ENCODE measurements around the gene INVS. TPM values are rescaled to one million over a fixed set of nuclear protein-coding genes. Genes with fewer than 3 reads are reported as not detected.
"Not testable (repeated sequence)": the region's sequence is repeated elsewhere in the genome, so short reads cannot be mapped to it uniquely, and the experiment has no call there.

Gene INVS
- polyA plus RNA-seq, 6 donors from 2014 or later = 1.5 to 14.5 (median 10.0) TPM

DNA sequence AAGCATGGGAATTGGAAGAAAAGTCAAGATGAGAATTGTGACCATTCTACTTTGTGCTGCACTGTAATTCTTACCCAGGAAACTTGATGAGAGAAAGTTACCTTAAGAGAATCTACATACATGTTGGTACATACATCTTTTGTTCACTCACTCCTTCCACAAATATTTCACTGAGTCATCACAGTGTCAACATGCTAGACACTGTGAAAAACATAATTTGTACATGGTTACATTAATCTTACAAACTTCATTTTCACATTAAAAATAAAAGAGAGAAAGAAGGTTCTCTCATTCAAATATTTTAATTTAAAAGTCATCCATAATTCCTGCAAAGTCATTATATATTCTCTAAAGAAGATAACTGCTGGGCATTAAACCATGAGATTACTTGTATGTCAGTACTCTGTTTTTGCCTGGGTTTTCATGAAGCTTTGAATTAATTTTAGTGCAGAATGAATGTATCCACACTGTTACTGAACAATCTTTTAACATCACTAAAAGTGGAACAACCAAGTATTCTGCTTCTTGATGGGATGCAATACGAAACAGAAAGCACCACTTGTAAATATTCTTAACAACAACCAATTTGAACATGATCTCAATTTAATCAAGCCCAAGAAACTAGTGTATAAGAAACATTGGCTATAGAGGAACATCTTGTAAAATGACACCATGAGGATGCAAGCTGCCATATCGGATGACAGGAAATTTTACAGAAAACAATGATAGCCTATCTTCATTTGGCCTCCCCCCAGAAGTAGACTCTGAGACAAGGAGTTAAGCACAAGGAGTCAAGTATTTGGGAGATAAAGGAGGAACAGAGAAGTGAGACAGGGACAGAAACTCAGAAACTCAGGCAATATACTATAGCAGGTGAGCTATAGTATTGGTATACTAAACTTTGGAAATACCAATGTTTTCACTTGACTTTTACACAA is 28.7 kb upstream of the INVS start:
- ATAC-seq (ENCODE audit: low read depth in 2 of 2) (no peak), DNase-seq (no peak)
- Mint-ChIP-seq H3K27me3 (no peaks in the 10 kb centered on the region), H3K9me3 (peaks cover 0 to 2% (median 0%) of the 10 kb centered on the region in 7 donors), H3K27ac (peak overlapping the region in 2 of 6 donors; percentile 28 to 62), H3K4me1 (peaks cover 29 to 54% (median 42%) of the 10 kb centered on the region in 3 donors), H3K36me3 (no peaks in the 10 kb centered on the region), H3K4me3 (no peak overlapping the region)

DNA sequence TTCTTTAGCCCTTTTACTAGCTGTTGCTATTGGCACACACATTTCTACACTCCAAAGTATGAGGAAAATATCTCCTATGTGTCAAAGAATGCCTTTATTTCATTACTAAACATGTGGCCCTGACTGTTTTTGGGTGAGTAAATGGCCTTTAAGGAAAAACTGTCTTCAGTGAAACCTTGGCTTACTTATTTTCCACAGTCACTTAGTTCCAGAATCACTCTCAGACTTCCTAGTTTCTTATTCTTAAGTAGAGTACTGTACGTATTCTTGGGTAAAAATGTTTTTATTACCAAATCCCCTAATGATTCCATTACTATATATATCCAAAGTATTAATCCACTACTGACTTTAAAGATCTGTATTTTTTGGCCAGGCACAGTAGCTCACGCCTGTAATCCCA is 27.8 kb upstream of the INVS start:
- Mint-ChIP-seq H3K27ac (peak overlapping the region in 2 of 6 donors; percentile 29 to 37), H3K4me1 (peaks cover 31 to 56% (median 44%) of the 10 kb centered on the region in 3 donors)

GRCh38 chr9:100072805-100073204 is 26.2 kb upstream of the INVS start:
- Mint-ChIP-seq H3K36me3 (peaks cover 0 to 4% of the 10 kb centered on the region in 2 donors), H3K4me1 (peaks cover 32 to 61% (median 43%) of the 10 kb centered on the region in 3 donors), H3K27ac (peak overlapping the region in 1 of 6 donors; percentile 59), H3K27me3 (no peaks in the 10 kb centered on the region), H3K9me3 (no peaks in the 10 kb centered on the region), H3K4me3 (no peak overlapping the region)
- ATAC-seq (ENCODE audit: low read depth in 2 of 2) (no peak), DNase-seq (no peak)

More for the DNA sequence above, 27.8 kb upstream of the INVS start:
- Mint-ChIP-seq H3K4me3 (no peak overlapping the region), H3K9me3 (peaks cover 0 to 2% (median 0%) of the 10 kb centered on the region in 7 donors), H3K27me3 (no peaks in the 10 kb centered on the region), H3K36me3 (peaks cover 0 to 2% of the 10 kb centered on the region in 2 donors)
- ATAC-seq (ENCODE audit: low read depth in 2 of 2) = no peak
- DNase-seq = no peak

DNA sequence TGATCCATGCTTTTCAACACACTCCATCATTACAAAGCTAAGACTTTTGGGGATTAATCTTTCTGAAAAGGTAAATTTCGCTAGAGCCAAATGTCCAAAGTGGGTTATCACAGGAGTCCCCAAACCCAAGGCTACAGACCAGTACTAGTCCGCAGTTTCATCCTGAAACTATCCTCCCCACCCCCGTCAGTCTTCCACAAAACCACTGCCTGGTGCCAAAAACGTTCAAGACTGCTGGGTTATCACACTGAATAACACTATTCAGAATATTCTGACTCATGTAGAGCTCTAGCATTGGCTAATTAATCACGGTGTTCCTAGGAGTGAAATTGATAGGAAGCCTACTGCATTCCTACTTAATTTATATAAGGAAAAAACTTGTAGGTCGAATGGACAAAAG is 24.9 kb upstream of the INVS start:
- Mint-ChIP-seq H3K4me1 (peaks cover 38 to 73% (median 51%) of the 10 kb centered on the region in 3 donors), H3K27me3 (no peaks in the 10 kb centered on the region), H3K36me3 (peaks cover 0 to 4% of the 10 kb centered on the region in 2 donors), H3K27ac (peak overlapping the region in 1 of 6 donors; percentile 73), H3K9me3 (no peaks in the 10 kb centered on the region), H3K4me3 (no peak overlapping the region)
- ATAC-seq (ENCODE audit: low read depth in 2 of 2) (no peak), DNase-seq (no peak)

- Mint-ChIP-seq H3K27ac (peak overlapping the region in 2 of 6 donors; percentile 32 to 42), H3K27me3 (no peaks in the 10 kb centered on the region), H3K4me3 (no peak overlapping the region), H3K9me3 (peaks cover 0 to 1% (median 0%) of the 10 kb centered on the region in 7 donors), H3K36me3 (peaks cover 0 to 4% of the 10 kb centered on the region in 2 donors), H3K4me1 (peaks cover 43 to 79% (median 60%) of the 10 kb centered on the region in 3 donors)
- ATAC-seq (ENCODE audit: low read depth in 2 of 2) (no peak), DNase-seq (no peak)
Measured at GRCh38 chr9:100074989-100075388, 24.1 kb upstream of the INVS start.

DNA sequence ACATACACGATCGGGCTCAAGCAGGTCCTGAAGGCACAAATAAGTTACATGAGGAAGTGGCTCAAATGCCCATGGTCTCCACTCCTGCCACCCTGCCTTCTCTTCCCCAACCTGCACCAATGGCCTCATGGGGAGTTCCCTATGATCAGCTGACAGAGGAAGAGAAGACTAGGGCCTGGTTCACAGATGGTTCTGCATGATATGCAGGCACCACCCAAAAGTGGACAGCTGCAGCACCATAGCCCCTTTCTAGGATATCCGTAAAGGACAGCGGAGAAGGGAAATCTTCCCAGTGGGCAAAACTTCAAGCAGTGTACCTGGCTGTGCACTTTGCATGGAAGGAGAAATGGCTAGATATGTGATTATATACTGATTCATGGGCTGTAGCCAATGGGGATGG is 22.8 kb upstream of the INVS start:
- H3K27me3 Mint-ChIP-seq; H3K9me3 Mint-ChIP-seq; H3K36me3 Mint-ChIP-seq; ATAC-seq (ENCODE audit: low read depth in 2 of 2); DNase-seq: not testable (repeated sequence)
- Mint-ChIP-seq H3K27ac (peak overlapping the region in 5 of 6 donors; percentile 7 to 86 (median 52)), H3K4me1 (peaks cover 44 to 81% (median 63%) of the 10 kb centered on the region in 3 donors), H3K4me3 (peak overlapping the region in 7 of 8 donors; percentile 8 to 56 (median 31))

DNA sequence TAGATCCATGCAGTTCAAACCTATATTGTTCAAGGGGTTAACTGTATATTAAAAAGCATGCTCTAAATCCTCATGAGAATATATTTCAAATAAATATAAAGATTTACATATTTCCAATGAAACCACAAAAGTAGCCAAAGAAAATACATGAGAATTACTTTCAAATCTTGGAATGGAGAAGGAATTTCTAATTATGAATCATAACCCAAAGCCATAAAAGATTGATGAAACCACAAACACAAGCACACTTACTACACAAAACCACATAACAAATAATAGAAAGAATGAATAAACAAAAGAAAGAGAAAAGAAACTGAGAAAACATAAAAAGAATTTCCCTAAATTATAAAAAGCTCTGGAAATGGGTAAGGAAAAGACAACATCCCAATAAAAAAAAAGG is 16.3 kb upstream of the INVS start:
- peaks cover 67 to 95% (median 81%) of the 10 kb centered on the region in 3 donors for H3K4me1 Mint-ChIP-seq
- H3K36me3 Mint-ChIP-seq = no peaks in the 10 kb centered on the region
- no peak for DNase-seq
- H3K4me3 Mint-ChIP-seq = peak overlapping the region; percentile 78 to 95 (median 87)
- H3K9me3 Mint-ChIP-seq = peaks cover 0 to 1% (median 0%) of the 10 kb centered on the region in 7 donors
- peak overlapping the region; percentile 43 to 98 (median 91) for H3K27ac Mint-ChIP-seq
- ATAC-seq (ENCODE audit: low read depth in 2 of 2) = no peak
- H3K27me3 Mint-ChIP-seq = no peaks in the 10 kb centered on the region

GRCh38 chr9:100083448-100084127 is 15.5 kb upstream of the INVS start:
- Mint-ChIP-seq H3K4me1 (peaks cover 73 to 95% (median 86%) of the 10 kb centered on the region in 3 donors), H3K27me3 (no peaks in the 10 kb centered on the region), H3K4me3 (peak overlapping the region; percentile 78 to 95 (median 87)), H3K27ac (peak overlapping the region; percentile 87 to 99 (median 96)), H3K36me3 (no peaks in the 10 kb centered on the region), H3K9me3 (peaks cover 0 to 1% (median 0%) of the 10 kb centered on the region in 7 donors)
- ATAC-seq (ENCODE audit: low read depth in 2 of 2) (peak; percentile 10 to 22), DNase-seq (no peak)

DNA sequence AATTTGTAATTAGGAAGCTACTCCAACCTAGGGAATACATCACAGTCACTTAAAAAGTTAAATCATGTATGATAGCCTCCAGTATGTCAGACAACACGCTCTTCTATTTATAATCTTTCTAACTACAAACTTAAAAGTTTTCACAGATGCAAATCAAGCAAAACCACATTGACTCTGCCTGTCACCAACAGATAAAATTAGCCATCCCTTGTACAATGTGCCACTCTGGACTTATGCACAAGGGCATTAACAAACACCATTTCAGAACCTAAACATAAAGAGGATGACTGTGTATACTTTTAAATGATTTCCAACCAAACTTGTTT is 15.0 kb upstream of the INVS start:
- Mint-ChIP-seq H3K36me3 (no peaks in the 10 kb centered on the region), H3K4me3 (peak overlapping the region; percentile 78 to 95 (median 87)), H3K9me3 (peaks cover 0 to 1% (median 0%) of the 10 kb centered on the region in 7 donors), H3K4me1 (peaks cover 72 to 95% (median 86%) of the 10 kb centered on the region in 3 donors), H3K27ac (peak overlapping the region; percentile 87 to 99 (median 96)), H3K27me3 (no peaks in the 10 kb centered on the region)
- peak; percentile 50 to 58 for ATAC-seq (ENCODE audit: low read depth in 2 of 2)
- DNase-seq = peak; percentile 47

- Mint-ChIP-seq H3K4me3 (peak overlapping the region; percentile 62 to 95 (median 85)), H3K36me3 (no peaks in the 10 kb centered on the region)
- peak; percentile 70 for DNase-seq
Measured at GRCh38 chr9:100084734-100085133, 14.3 kb upstream of the INVS start.

DNA sequence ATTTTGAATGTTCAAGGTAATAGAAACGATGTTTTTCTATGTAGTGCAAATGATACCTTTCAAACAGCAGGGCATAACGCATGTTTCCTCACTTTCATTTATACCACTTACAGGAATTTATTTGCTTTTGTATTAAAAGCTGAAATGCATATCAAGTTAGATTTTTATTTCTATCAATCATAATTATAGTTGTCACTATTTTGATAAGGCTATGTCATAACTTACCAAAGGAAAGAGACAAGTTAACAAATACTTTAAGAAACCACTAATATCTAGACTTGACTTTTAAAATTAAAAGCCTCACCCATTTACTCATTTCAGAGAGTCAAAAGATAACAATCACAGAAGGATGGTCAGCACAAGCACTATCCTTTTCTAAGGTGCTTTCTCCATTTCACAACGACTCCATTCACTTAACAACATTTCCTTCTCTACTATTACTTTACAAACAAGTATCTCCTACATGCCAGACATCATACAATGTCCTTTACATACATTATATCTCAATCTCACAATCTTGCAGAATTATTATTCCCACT is 12.9 kb upstream of the INVS start:
- DNase-seq (no peak), ATAC-seq (ENCODE audit: low read depth in 2 of 2) (no peak)
- Mint-ChIP-seq H3K27ac (peak overlapping the region; percentile 48 to 98 (median 90)), H3K9me3 (no peaks in the 10 kb centered on the region), H3K4me1 (peaks cover 65 to 95% (median 76%) of the 10 kb centered on the region in 3 donors), H3K4me3 (peak overlapping the region in 5 of 8 donors; percentile 1 to 62 (median 31)), H3K27me3 (no peaks in the 10 kb centered on the region), H3K36me3 (no peaks in the 10 kb centered on the region)

More at GRCh38 chr9:100084734-100085133, 14.3 kb upstream of the INVS start:
- H3K27ac Mint-ChIP-seq = peak overlapping the region; percentile 48 to 98 (median 90)
- ATAC-seq (ENCODE audit: low read depth in 2 of 2) = peak; percentile 92 to 94
- no peaks in the 10 kb centered on the region for H3K9me3 Mint-ChIP-seq
- H3K27me3 Mint-ChIP-seq = no peaks in the 10 kb centered on the region
- peaks cover 69 to 96% (median 82%) of the 10 kb centered on the region in 3 donors for H3K4me1 Mint-ChIP-seq

DNA sequence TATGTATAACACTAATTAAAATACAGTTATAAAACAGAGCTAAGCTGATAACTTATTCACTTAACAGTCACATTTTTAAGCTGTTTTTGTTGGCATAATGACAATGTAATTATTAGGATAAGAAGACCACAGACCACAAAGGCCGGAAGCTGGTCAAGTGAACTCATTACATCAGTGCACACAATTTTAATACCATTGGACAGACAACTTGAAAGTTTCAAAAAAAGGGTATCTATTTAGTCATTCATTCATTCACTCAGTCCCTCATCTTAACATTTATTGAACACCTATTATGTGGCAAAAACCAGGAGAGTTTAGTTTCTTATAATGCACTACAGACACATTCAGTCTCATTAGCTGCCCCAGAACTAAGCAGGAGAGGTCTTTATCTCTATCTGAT is 11.8 kb upstream of the INVS start:
- H3K36me3 Mint-ChIP-seq = no peaks in the 10 kb centered on the region
- H3K27me3 Mint-ChIP-seq = no peaks in the 10 kb centered on the region
- H3K9me3 Mint-ChIP-seq = no peaks in the 10 kb centered on the region
- H3K4me1 Mint-ChIP-seq = peaks cover 68 to 95% (median 77%) of the 10 kb centered on the region in 3 donors
- no peak for ATAC-seq (ENCODE audit: low read depth in 2 of 2)
- peak overlapping the region in 5 of 6 donors; percentile 49 to 95 (median 82) for H3K27ac Mint-ChIP-seq
- DNase-seq = no peak
- H3K4me3 Mint-ChIP-seq = peak overlapping the region in 2 of 8 donors; percentile 16 to 21

DNA sequence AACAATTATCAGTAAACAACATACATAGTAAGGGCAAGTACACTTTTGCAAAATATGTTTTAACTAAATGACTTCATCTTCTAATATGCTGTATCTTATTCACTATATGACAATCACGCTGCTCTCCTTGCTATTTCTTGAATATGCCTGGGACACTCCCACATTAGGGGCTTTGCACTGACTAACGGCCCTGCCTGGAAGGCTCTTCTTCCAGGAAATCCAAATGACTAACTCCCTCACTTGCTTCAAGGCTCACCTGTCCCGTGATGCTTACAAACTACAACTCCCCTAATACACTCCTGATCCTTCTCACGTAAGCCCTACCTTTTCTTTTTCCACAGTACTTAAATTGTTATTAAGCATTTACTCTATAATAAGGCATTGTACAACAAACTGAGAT is 10.8 kb upstream of the INVS start:
- no peaks in the 10 kb centered on the region for H3K9me3 Mint-ChIP-seq
- H3K27me3 Mint-ChIP-seq = no peaks in the 10 kb centered on the region
- DNase-seq (no peak), ATAC-seq (ENCODE audit: low read depth in 2 of 2) (no peak)
- peak overlapping the region in 5 of 6 donors; percentile 36 to 87 (median 57) for H3K27ac Mint-ChIP-seq
- peak overlapping the region in 2 of 8 donors; percentile 62 to 69 for H3K4me3 Mint-ChIP-seq
- H3K36me3 Mint-ChIP-seq = no peaks in the 10 kb centered on the region
- H3K4me1 Mint-ChIP-seq = peaks cover 67 to 93% (median 73%) of the 10 kb centered on the region in 3 donors
